ENCODE results near the gene ACTMAP.

Gene ACTMAP

GRCh38 chr19:40750058-40750873 lies at the start of gene ACTMAP:
TSS of gene ACTMAP (minus strand) at chr19:40750477. CDS start at chr19:40749803, 674 bp downstream.
- no peak for TF ChIP-seq CTCF (IDR thresholded peaks at IDR 0.05; ENCODE audit: extremely low read depth, missing control alignments)
- DNase-seq (ENCODE audit: low spot score) = peak; percentile 97

GRCh38 chr19:40799558-40800338 lies 49.5 kb upstream of the ACTMAP start:
- DNase-seq (ENCODE audit: low spot score) = peak; percentile 68
- no peak for TF ChIP-seq CTCF (IDR thresholded peaks at IDR 0.05; ENCODE audit: extremely low read depth, missing control alignments)

- TF ChIP-seq CTCF (IDR thresholded peaks at IDR 0.05; ENCODE audit: extremely low read depth, missing control alignments) = no peak
- peak; percentile 97 for DNase-seq (ENCODE audit: low spot score)
Observed at GRCh38 chr19:40798683-40799557, 48.6 kb upstream of the ACTMAP start, which contains the start of gene EGLN2. TSS of gene EGLN2 (plus strand) at chr19:40799191. CDS start at chr19:40800573, 1,382 bp downstream.

- DNase-seq (ENCODE audit: low spot score) = peak; percentile 79
- no peak for TF ChIP-seq CTCF (IDR thresholded peaks at IDR 0.05; ENCODE audit: extremely low read depth, missing control alignments)
Observed at GRCh38 chr19:40797963-40798682, 47.8 kb upstream of the ACTMAP start.

GRCh38 chr19:40797166-40797962 lies 47.1 kb upstream of the ACTMAP start:
- no peak for TF ChIP-seq CTCF (IDR thresholded peaks at IDR 0.05; ENCODE audit: extremely low read depth, missing control alignments)

GRCh38 chr19:40791996-40792395 lies 41.7 kb upstream of the ACTMAP start:
- no peak for DNase-seq (ENCODE audit: low spot score)
- no peak for TF ChIP-seq CTCF (IDR thresholded peaks at IDR 0.05; ENCODE audit: extremely low read depth, missing control alignments)

More at GRCh38 chr19:40797166-40797962, 47.1 kb upstream of the ACTMAP start:
- no peak for DNase-seq (ENCODE audit: low spot score)

All from GM20000 (cell line).